ENCODE data around the gene TBXA2R.

DNA sequence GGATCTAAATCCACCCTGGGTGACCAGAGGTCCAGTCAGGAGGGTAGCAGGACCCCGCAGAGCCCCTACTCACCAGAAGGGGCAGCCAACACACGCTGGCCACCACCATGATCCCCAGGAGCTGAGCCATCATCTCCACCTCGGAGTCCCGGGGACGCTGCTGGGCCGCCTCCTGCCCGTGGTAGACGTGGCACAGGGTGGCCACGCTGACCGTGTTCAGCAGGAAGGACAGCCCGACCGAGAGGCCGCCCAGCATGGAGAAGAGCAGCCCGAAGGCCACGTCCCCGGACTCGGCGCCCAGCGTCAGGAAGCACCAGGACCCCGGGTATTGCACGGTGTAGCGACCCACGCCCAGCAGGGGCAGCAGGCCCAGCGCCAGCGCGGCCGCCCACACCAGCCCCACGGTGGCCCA is 6.9 kb downstream of the TBXA2R start:
- TF ChIP-seq, protein P1, sequence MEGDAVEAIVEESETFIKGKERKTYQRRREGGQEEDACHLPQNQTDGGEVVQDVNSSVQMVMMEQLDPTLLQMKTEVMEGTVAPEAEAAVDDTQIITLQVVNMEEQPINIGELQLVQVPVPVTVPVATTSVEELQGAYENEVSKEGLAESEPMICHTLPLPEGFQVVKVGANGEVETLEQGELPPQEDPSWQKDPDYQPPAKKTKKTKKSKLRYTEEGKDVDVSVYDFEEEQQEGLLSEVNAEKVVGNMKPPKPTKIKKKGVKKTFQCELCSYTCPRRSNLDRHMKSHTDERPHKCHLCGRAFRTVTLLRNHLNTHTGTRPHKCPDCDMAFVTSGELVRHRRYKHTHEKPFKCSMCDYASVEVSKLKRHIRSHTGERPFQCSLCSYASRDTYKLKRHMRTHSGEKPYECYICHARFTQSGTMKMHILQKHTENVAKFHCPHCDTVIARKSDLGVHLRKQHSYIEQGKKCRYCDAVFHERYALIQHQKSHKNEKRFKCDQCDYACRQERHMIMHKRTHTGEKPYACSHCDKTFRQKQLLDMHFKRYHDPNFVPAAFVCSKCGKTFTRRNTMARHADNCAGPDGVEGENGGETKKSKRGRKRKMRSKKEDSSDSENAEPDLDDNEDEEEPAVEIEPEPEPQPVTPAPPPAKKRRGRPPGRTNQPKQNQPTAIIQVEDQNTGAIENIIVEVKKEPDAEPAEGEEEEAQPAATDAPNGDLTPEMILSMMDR (conservative IDR thresholded peaks at IDR 0.05) = peak; percentile 33; the same call in 1 of the 2 replicates
- TF ChIP-seq EZH2 (IDR thresholded peaks at IDR 0.05; ENCODE audit: low read depth) = no peak

Data from PC-9 (cell line).